Breast epithelium (tissue), 4 donors: ENCODE data around the gene PRSS23. TPM values are rescaled to one million over a fixed set of nuclear protein-coding genes. Genes with fewer than 3 reads are reported as not detected.

Source experiments
- DNase-seq, 2 donors: peaks; one replicate each; pipeline ENCODE4 v3.0.0-alpha.2; 2019; ENCODE audit warnings: low spot score in 2 of 2
- H3K27ac ChIP-seq, 2 donors: fragments of 200-600 bp; sonication (generic) in 1 of 2; one replicate each; pipeline ENCODE4 v1.5.1; 2016 to 2019; ENCODE audit warnings: mild to moderate bottlenecking in 1 of 2
- H3K27me3 ChIP-seq, 2 donors: fragments of 200-600 bp; sonication (generic) in 1 of 2; one replicate each; pipeline versions ENCODE4 v1.5.1 to v1.6.0; 2017 to 2019; ENCODE audit warnings: control low read depth in 1 of 2, mild to moderate bottlenecking in 1 of 2
- H3K36me3 ChIP-seq: fragments of 200-600 bp; one replicate; pipeline ENCODE4 v1.5.1; 2019
- H3K4me1 ChIP-seq, 2 donors: fragments of 200-600 bp; sonication (generic); one replicate each; pipeline ENCODE4 v1.5.1; 2016 to 2019; ENCODE audit warnings: control low read depth in 1 of 2
- H3K4me3 ChIP-seq, 3 donors: fragments of 200-600 bp; sonication (generic); 1 replicate in 2 of 3; 2 replicates in 1 of 3; pipeline ENCODE4 v1.5.1; 2016 to 2019; ENCODE audit warnings: mild to moderate bottlenecking in 3 of 3, moderate library complexity in 2 of 3
- H3K9me3 ChIP-seq, 2 donors: fragments of 200-600 bp; sonication (generic) in 1 of 2; one replicate each; pipeline ENCODE4 v1.5.1; 2016 to 2019; ENCODE audit warnings: control low read depth in 1 of 2
- CTCF ChIP-seq, 3 donors: fragments of 450-650 bp; IDR thresholded peaks; one replicate each; pipeline ENCODE4 v1.5.1; 2016 to 2017; ENCODE audit warnings: antibody characterized with exemption in 3 of 3, mild to moderate bottlenecking in 3 of 3, moderate library complexity in 3 of 3
- POLR2A ChIP-seq: fragments of 450-650 bp; IDR thresholded peaks from one replicate; pipeline ENCODE4 v1.6.1; 2016; ENCODE audit warnings: antibody characterized with exemption, mild to moderate bottlenecking, moderate library complexity
- POLR2AphosphoS5 ChIP-seq, 3 donors: sonication (generic); formaldehyde crosslinking; IDR thresholded peaks; one replicate each; pipeline ENCODE4 v1.6.1; 2017; ENCODE audit warnings: antibody characterized with exemption in 3 of 3
- intact Hi-C: fragments of 100-400 bp; cut with DNase I; formaldehyde crosslinking; loops from one replicate; pipeline ENCODE4 v1.15.1; 2023; ENCODE audit warnings: low total_unique reads
- total RNA-seq, 3 donors: library from RNA; depleted of rRNA; stranded (reverse); fragments of >200 nt; gene quantifications; one replicate each; pipeline ENCODE4 v1.1.0, GENCODE V29; 2016

The PRSS23 gene
- total RNA-seq, 3 donors from 2014 or later = 25.2 to 53.7 (median 33.0) TPM

DNA sequence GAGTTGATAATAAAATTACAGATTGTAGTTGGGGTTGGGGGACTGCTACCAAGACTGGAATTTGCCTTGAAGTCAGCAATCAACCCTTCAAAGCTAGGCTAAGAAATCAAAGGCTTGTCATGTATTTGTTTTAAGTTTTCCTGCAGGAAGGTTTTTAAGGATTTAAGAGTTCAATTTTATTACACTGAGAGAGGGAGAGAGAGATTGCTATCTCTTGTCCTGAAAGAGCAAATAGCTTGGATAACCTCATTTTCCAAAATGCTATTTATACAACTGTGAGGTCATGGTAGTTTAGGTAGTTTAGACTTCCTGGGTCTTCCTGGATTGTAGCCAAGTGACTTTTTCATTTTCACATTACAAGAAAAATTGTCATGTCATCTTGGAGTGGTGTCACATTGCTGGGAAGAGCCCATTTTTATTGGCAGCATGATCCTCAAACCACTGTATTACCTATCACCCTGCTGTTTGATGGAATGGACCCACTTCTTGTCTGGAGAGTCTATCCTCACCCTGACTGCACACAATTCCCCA, 10.1 kb upstream of the PRSS23 start:
- intact Hi-C loops = no loop called here
- no peak overlapping the region for H3K4me3 ChIP-seq
- no peaks in the 10 kb centered on the region for H3K9me3 ChIP-seq
- no peak for DNase-seq
- TF ChIP-seq POLR2AphosphoS5 (IDR thresholded peaks at IDR 0.05) = no peak
- no peak for TF ChIP-seq CTCF (IDR thresholded peaks at IDR 0.05)
- TF ChIP-seq POLR2A = no peak
- H3K4me1 ChIP-seq = no peaks in the 10 kb centered on the region
- no peaks in the 10 kb centered on the region for H3K27me3 ChIP-seq
- H3K36me3 ChIP-seq = no peaks in the 10 kb centered on the region
- no peak overlapping the region for H3K27ac ChIP-seq

DNA sequence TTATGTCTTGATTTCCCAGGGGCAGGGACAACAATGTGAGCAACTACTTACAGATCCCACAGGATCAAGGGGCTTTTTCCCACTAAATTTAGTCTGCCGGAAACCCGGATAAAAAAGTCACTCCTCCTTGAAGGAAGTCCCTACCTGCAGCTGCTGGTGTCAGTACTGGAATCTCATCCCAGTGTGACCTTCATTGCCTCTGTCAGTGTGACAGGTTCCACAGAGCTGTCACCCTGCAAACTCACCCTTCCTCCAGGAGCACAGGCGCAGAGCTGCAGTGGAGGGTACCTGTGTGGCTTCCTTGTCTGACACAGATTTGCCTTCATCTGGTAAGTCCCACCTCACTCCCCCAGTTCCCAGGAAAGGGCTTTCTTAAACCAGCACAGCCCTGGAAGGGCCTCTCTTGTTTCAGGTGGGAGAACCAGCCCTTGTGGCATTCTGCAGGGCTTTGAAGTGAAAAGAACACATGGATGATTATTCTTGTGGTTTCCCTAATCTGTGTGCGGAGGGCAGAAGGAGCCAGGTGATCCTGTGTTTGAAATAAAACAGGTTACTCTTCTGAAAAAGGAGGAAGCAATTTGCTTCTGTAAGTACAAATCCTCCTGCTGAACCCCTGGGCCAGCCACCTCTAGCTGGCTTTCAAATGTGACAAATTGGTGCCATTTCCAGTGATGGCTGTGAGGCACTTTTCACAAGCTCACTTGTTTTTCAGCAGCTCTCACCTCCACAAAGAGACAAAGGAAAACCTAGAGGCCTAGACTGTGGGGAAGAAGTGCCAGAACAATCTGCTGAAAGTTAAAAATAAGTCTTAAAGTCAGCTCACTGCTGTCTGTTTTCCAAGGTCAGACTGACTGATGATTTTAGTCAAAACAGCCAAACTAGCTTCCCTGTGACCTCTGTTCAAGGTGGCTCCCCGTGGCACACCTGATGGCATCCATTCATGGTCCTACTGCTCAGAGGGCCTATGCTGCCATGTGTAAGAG, 9.2 kb upstream of the PRSS23 start:
- intact Hi-C loops = no loop called here
- Histone ChIP-seq H3K9me3 (no peaks in the 10 kb centered on the region), H3K36me3 (no peaks in the 10 kb centered on the region), H3K27ac (no peak overlapping the region), H3K4me3 (no peak overlapping the region), H3K27me3 (no peaks in the 10 kb centered on the region), H3K4me1 (no peaks in the 10 kb centered on the region)
- no peak for DNase-seq
- no peak for TF ChIP-seq CTCF (IDR thresholded peaks at IDR 0.05)
- TF ChIP-seq POLR2A = no peak
- TF ChIP-seq POLR2AphosphoS5 (IDR thresholded peaks at IDR 0.05) = no peak

- Histone ChIP-seq H3K27ac (no peak overlapping the region), H3K36me3 (no peaks in the 10 kb centered on the region), H3K4me1 (no peaks in the 10 kb centered on the region), H3K9me3 (no peaks in the 10 kb centered on the region), H3K4me3 (no peak overlapping the region), H3K27me3 (no peaks in the 10 kb centered on the region)
- no peak for TF ChIP-seq POLR2A
- TF ChIP-seq CTCF (IDR thresholded peaks at IDR 0.05) = no peak
- TF ChIP-seq POLR2AphosphoS5 (IDR thresholded peaks at IDR 0.05) = no peak
- DNase-seq = no peak
- intact Hi-C loops = no loop called here
Observed at GRCh38 chr11:86792150-86792549, 8.2 kb upstream of the PRSS23 start.

- Histone ChIP-seq H3K9me3 (no peaks in the 10 kb centered on the region), H3K4me3 (no peak overlapping the region), H3K27ac (no peak overlapping the region), H3K27me3 (no peaks in the 10 kb centered on the region), H3K4me1 (no peaks in the 10 kb centered on the region), H3K36me3 (no peaks in the 10 kb centered on the region)
- intact Hi-C loops = no loop called here
- no peak for DNase-seq
- TF ChIP-seq CTCF (IDR thresholded peaks at IDR 0.05) (no peak), POLR2A (no peak), POLR2AphosphoS5 (IDR thresholded peaks at IDR 0.05) (no peak)
Observed at GRCh38 chr11:86793307-86793706, 7.0 kb upstream of the PRSS23 start.

DNA sequence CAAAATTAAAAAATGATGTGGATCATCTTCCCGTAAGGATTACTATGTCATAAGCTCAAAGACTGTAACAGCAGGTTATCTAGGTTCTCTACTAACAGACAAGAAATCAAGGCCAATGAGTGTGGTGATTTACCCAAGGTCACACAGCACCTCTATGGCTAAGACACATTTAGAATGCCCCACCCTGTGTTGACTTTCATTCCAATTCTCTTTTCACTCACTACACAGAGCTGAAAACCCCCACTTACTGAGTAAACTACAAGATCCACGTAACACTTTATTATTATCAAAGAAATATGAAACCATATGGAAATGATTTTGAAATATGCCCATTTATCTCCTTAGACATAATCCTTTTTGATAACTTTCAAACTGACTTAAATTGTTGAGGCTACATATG, 4.8 kb upstream of the PRSS23 start:
- TF ChIP-seq CTCF (IDR thresholded peaks at IDR 0.05) = no peak
- TF ChIP-seq POLR2AphosphoS5 (IDR thresholded peaks at IDR 0.05) = no peak
- TF ChIP-seq POLR2A = no peak

More for the DNA sequence above, 4.8 kb upstream of the PRSS23 start:
- Histone ChIP-seq H3K27ac (no peak overlapping the region), H3K4me1 (no peaks in the 10 kb centered on the region), H3K27me3 (no peaks in the 10 kb centered on the region), H3K9me3 (no peaks in the 10 kb centered on the region), H3K36me3 (no peaks in the 10 kb centered on the region), H3K4me3 (no peak overlapping the region)
- intact Hi-C loops = loop anchor here (2.0 kb wide), 1 partner anchor 27 kb away; no protein-coding TSS in a partner anchor
- DNase-seq = no peak
